ENCODE data around the gene EPM2A.

DNA sequence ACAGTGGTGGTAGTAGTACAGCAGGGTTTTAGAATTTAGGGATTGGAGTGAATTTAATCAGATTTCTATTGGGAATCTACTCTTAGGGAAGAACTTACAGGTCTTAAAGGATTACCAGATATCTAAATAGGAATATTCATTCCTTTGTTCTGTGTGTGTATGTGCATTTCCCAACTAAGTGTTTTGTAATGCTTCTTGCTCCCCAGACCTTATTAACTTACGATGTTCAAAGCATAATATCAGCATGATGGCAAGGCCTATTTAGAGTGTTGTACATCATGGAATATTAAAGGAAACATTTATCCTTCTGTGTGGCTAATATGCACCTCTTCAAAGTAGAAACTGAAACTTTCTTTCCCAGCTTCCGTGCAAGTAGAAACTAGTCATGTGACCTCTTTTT lies 133.9 kb downstream of the EPM2A start:
- TF ChIP-seq EZH2 (IDR thresholded peaks at IDR 0.05; ENCODE audit: borderline replicate concordance, low read length) = no peak
- TF ChIP-seq, protein P1, sequence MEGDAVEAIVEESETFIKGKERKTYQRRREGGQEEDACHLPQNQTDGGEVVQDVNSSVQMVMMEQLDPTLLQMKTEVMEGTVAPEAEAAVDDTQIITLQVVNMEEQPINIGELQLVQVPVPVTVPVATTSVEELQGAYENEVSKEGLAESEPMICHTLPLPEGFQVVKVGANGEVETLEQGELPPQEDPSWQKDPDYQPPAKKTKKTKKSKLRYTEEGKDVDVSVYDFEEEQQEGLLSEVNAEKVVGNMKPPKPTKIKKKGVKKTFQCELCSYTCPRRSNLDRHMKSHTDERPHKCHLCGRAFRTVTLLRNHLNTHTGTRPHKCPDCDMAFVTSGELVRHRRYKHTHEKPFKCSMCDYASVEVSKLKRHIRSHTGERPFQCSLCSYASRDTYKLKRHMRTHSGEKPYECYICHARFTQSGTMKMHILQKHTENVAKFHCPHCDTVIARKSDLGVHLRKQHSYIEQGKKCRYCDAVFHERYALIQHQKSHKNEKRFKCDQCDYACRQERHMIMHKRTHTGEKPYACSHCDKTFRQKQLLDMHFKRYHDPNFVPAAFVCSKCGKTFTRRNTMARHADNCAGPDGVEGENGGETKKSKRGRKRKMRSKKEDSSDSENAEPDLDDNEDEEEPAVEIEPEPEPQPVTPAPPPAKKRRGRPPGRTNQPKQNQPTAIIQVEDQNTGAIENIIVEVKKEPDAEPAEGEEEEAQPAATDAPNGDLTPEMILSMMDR (conservative IDR thresholded peaks at IDR 0.05 in 1 of 2, IDR thresholded peaks at IDR 0.05 in 1 of 2; ENCODE audit: extremely low read depth in 1 of 2, insufficient read depth in 1 of 2, low read depth in 1 of 2, low read length in 2 of 2) = no peak
